Activated gamma-delta T cell treated with Interleukin-2 at 50 U/mL for 16 hours (primary cell): ENCODE measurements around the gene CEP72.
"Not testable (repeated sequence)": the region's sequence is repeated elsewhere in the genome, so short reads cannot be mapped to it uniquely, and the experiment has no call there.

Source experiments
- DNase-seq: peaks from one replicate; pipeline ENCODE4 v3.0.0-alpha.2; 2020

CEP72 gene

GRCh38 chr5:581266-581665 is 30.9 kb upstream of the CEP72 start:
- no peak for DNase-seq

GRCh38 chr5:581941-582340 is 30.2 kb upstream of the CEP72 start:
- DNase-seq: no peak

- DNase-seq: not testable (repeated sequence)
Measured at GRCh38 chr5:582445-582844, 29.7 kb upstream of the CEP72 start.

- no peak for DNase-seq
Measured at GRCh38 chr5:582936-583635, 29.1 kb upstream of the CEP72 start.

- no peak for DNase-seq
Measured at GRCh38 chr5:583645-584044, 28.5 kb upstream of the CEP72 start.

GRCh38 chr5:584216-584615 is 27.9 kb upstream of the CEP72 start:
- DNase-seq: no peak

GRCh38 chr5:584846-585245 is 27.3 kb upstream of the CEP72 start:
- no peak for DNase-seq

DNA sequence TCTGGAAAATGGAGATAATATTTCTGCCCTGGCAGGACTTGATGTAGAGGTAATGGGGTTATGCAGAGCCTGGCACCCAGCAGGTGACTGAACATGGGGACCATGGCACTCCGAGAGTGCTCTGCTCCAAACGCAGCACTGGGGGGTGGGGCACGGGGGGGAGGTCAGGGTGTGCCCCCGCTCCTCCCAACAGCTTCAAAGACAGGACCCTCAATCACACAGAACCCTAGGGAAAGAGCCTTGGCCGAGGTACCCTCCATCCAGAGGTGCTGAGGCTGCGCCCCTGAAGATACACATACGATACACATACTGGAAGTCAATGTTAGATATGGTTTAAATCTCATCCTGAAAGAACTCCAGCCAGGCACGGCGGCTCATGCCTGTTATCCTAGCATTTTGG is 26.6 kb upstream of the CEP72 start:
- no peak for DNase-seq

GRCh38 chr5:585962-586628 is 26.0 kb upstream of the CEP72 start:
- no peak for DNase-seq

GRCh38 chr5:586751-587285 is 25.3 kb upstream of the CEP72 start:
- no peak for DNase-seq

DNA sequence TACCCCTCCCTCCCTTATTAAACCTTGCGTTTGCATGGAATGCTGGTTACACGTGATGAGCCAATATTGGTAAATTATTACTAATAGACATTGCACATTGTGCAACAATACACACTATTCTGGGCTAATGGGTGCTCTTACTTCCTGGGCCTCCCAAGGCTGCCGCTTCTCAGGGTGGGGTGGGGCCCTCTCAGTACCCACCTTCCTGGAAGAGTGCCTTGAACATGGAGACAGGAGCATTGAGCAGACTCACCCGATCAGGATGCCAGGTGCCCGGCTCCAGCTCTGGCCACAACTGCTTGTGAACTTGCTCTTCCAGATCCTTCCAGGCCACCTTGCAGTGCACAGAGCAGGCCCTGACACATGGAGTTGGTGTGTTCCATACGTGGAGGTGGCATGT is 24.7 kb upstream of the CEP72 start:
- no peak for DNase-seq

- no peak for DNase-seq
Measured at GRCh38 chr5:588406-588995, 23.6 kb upstream of the CEP72 start.

DNA sequence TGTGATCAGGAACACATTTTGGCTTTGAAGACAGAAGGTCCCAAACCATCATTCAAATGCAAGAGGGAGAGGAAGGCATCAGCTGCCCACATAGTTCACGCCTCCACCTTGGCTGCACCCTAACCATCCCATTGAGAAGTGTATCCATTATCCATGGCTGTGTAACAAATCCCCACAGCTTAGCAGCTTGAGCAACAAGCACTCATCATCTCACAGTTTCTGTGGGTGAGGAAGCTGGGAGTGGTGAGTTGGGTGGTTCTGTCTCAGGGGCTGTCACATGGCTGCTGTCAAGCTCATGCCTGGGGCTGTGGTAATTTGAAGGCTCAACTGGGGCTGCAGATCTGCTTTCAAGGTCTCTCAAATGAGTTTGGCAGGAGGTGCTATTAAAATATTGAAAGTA is 23.0 kb upstream of the CEP72 start:
- DNase-seq: no peak

- DNase-seq: no peak
Measured at GRCh38 chr5:589588-589987, 22.6 kb upstream of the CEP72 start.

GRCh38 chr5:590346-590745 is 21.8 kb upstream of the CEP72 start:
- DNase-seq: no peak

GRCh38 chr5:591746-592145 is 20.4 kb upstream of the CEP72 start:
- DNase-seq: no peak

- no peak for DNase-seq
Measured at GRCh38 chr5:592158-592557, 20.0 kb upstream of the CEP72 start.

DNA sequence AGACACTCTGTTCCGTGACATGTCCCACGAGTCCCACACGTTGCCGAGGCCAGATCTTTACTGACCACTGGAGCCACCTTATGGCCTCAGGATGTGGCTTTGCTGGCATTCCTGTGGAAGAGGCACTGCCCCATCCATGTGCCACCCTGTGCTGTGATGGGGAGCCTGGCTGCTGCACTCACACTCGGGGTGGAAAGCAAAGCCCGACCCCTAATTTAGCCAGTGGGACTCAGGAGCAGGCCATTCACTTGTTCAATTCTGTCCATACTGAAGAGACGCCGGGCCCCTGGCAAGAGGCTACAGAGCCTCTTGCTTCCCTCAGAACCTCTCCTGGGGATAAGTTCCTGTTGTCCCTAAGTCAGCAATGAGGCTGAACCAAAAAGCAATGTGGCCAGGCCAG is 18.6 kb upstream of the CEP72 start:
- no peak for DNase-seq

GRCh38 chr5:594226-594860 is 17.8 kb upstream of the CEP72 start:
- DNase-seq: no peak

GRCh38 chr5:595285-595875 is 16.8 kb upstream of the CEP72 start:
- no peak for DNase-seq

GRCh38 chr5:597871-598563 is 14.1 kb upstream of the CEP72 start:
- DNase-seq: no peak

DNA sequence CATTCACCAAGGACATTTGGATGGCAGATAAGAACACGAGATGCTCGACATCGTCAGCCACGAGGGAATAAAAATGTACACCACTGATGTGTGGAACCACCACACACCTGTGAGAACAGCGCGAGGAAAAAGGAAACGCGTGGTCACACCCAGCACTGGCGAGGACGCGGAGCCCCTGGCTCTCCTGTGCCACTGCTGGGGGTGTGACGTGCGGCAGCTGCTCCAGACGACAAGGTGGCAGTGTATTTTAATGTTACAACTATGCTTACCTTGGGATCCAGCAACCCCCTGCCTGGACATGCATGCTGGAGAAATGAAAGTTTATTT is 13.6 kb upstream of the CEP72 start:
- no peak for DNase-seq
